Measurements from ENCODE around the gene FSTL5. TPM values are rescaled to one million over a fixed set of nuclear protein-coding genes. Genes with fewer than 3 reads are reported as not detected.

The FSTL5 gene
- total and polyA plus RNA-seq, 10 of the 15 experiments (the other 5 are each of a cell fraction or from before 2014, with no cell fraction given) = 0.04 to 2.4 (median 0.08) TPM; not detected in 4

DNA sequence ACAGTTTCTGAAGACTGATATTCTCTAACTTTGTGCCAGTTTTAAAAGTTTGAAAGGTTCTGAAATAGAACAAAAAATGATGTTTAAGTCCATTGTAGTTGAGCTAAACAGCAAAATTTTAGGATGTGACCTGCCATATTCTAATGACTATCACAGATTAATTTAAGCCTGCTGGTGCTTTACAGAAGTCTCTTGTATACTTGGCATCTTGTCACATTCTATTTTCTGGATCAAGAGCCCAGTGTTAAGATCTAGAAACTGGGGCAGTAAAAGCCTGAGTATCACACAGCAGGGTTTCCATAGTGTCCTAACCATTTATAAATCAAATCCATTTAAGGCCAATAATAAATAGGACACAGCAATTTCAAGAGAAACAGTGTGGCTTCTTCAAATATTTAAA is 12.4 kb downstream of the FSTL5 start:
- H3K9ac ChIP-seq (ENCODE audit: control insufficient read depth, insufficient read depth, low read length) = no peak overlapping the region
- SMC1A ChIA-PET (ENCODE audit: uncharacterized antibody, unreplicated experiment) = no interaction called here
- H3K4me1 ChIP-seq (ENCODE audit: control insufficient read depth, insufficient read depth, low read length) = no peaks in the 10 kb centered on the region
- no peaks in the 10 kb centered on the region for H3K27me3 ChIP-seq (replicated peaks in 1 of 2; ENCODE audit: control insufficient read depth in 2 of 2, insufficient read depth in 2 of 2, low read length in 1 of 2)
- no peak for ATAC-seq
- TF ChIP-seq NR2C2 (IDR thresholded peaks at IDR 0.05; ENCODE audit: borderline replicate concordance, control insufficient read depth, insufficient read length, low read depth) = no peak
- no peak for TF ChIP-seq BHLHE40 (IDR thresholded peaks at IDR 0.05; ENCODE audit: borderline replicate concordance in 1 of 2, low read depth in 2 of 2, low read length in 1 of 2)
- TF ChIP-seq GABPA (IDR thresholded peaks at IDR 0.05; ENCODE audit: low read depth) = no peak
- no peak for TF ChIP-seq BMI1 (IDR thresholded peaks at IDR 0.05; ENCODE audit: borderline replicate concordance)
- no peak for TF ChIP-seq SMAD5 (IDR thresholded peaks at IDR 0.05; ENCODE audit: low read depth)
- TF ChIP-seq STAT1 (conservative IDR thresholded peaks at IDR 0.05) = no peak
- TF ChIP-seq SRF (IDR thresholded peaks at IDR 0.05; ENCODE audit: low read depth in 2 of 2, low read length in 2 of 2) = no peak
- TF ChIP-seq, protein P1, sequence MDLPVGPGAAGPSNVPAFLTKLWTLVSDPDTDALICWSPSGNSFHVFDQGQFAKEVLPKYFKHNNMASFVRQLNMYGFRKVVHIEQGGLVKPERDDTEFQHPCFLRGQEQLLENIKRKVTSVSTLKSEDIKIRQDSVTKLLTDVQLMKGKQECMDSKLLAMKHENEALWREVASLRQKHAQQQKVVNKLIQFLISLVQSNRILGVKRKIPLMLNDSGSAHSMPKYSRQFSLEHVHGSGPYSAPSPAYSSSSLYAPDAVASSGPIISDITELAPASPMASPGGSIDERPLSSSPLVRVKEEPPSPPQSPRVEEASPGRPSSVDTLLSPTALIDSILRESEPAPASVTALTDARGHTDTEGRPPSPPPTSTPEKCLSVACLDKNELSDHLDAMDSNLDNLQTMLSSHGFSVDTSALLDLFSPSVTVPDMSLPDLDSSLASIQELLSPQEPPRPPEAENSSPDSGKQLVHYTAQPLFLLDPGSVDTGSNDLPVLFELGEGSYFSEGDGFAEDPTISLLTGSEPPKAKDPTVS (IDR thresholded peaks at IDR 0.05; ENCODE audit: low read depth, low read length) = no peak
- TF ChIP-seq FOS (IDR thresholded peaks at IDR 0.05; ENCODE audit: borderline replicate concordance, extremely low read depth, insufficient read length) = no peak
- no peak for TF ChIP-seq RELA (IDR thresholded peaks at IDR 0.05; ENCODE audit: borderline replicate concordance, partially characterized antibody)
- no peak for TF ChIP-seq CREM (IDR thresholded peaks at IDR 0.05; ENCODE audit: low read depth)
- no peak for TF ChIP-seq SMC3 (IDR thresholded peaks at IDR 0.05; ENCODE audit: borderline replicate concordance, low read length)
- TF ChIP-seq ASH2L (IDR thresholded peaks at IDR 0.05; ENCODE audit: borderline replicate concordance, low read depth) = no peak
- DNase-seq (ENCODE audit: low read depth, low spot score) = no peak
- RAD21 ChIA-PET (ENCODE audit: unreplicated experiment) = no interaction called here
- no TSS peak for BruUV-seq (replicated peaks)
- no peak overlapping the region for H3K4me3 ChIP-seq
- intact Hi-C loops (cut with micrococcal nuclease; ENCODE audit: unreplicated experiment) = no loop called here
- no peaks in the 10 kb centered on the region for H3K9me3 ChIP-seq (replicated peaks; ENCODE audit: control insufficient read depth, insufficient read depth, low read length)
- H3K4me2 ChIP-seq (ENCODE audit: control insufficient read depth, insufficient read depth) = no peak overlapping the region
- H4K20me1 ChIP-seq (ENCODE audit: control insufficient read depth, insufficient read depth) = no peaks in the 10 kb centered on the region
- no peak overlapping the region for H2AFZ ChIP-seq (ENCODE audit: control insufficient read depth, low read depth, low read length)
- CTCF ChIA-PET = no interaction called here
- no peak for FAIRE-seq
- no peaks in the 10 kb centered on the region for H3K79me2 ChIP-seq (ENCODE audit: control insufficient read depth, insufficient read depth, low read length)
- POLR2A ChIA-PET = no interaction called here
- H3K36me3 ChIP-seq (ENCODE audit: control insufficient read depth in 2 of 2, insufficient read depth in 2 of 2, low read length in 1 of 2) = no peaks in the 10 kb centered on the region
- no peak overlapping the region for H3K27ac ChIP-seq (ENCODE audit: control insufficient read depth, insufficient read depth)
- in situ Hi-C loops (cut with MboI) = no loop called here

Data from GM12878 (cell line).